ENCODE results near the gene PTPRT. TPM values are rescaled to one million over a fixed set of nuclear protein-coding genes. Genes with fewer than 3 reads are reported as not detected.

The PTPRT gene
- total RNA-seq, 1 experiment from 2014 or later, result not detected

DNA sequence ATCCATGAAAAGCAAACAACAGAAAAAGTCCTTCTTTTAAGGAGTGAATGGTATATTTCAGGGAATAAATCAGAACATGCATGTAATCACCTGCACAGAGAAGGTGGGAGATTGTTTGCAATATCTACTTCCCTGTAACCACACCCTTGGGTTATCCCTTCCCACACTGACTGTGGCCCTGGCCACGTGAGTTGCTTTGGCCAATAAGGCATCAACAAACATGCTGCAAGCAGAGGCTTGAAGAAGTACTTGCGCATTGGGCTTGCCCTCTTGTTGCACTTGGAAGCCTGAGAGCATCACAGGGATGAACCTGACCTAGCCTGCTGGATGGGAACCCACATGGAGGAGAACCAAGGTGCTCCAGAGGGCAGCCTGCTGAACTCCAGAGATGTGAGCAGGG is 208.5 kb downstream of the PTPRT start:
- intact Hi-C loops (cut with micrococcal nuclease; ENCODE audit: unreplicated experiment), result no loop called here
- no TSS peak for BruUV-seq (replicated peaks)
- no peak overlapping the region for H3K27ac ChIP-seq (ENCODE audit: low read depth, low read length, poor library complexity, severe bottlenecking)
- ChIA-PET CTCF (no interaction called here), POLR2A (ENCODE audit: low non-redundant PET) (no interaction called here)
- H3K36me3 ChIP-seq (ENCODE audit: insufficient read depth, low read length, poor library complexity, severe bottlenecking), result no peaks in the 10 kb centered on the region
- no peaks in the 10 kb centered on the region for H3K4me1 ChIP-seq (ENCODE audit: insufficient read depth, low read length, poor library complexity, severe bottlenecking)
- DNase-seq (ENCODE audit: low spot score), result no peak
- H3K9me3 ChIP-seq (ENCODE audit: low read depth, low read length, poor library complexity, severe bottlenecking), result no peaks in the 10 kb centered on the region
- no peak overlapping the region for H3K4me3 ChIP-seq (ENCODE audit: low read depth, low read length, poor library complexity, severe bottlenecking)
- peaks cover 17% of the 10 kb centered on the region for H3K27me3 ChIP-seq (replicated peaks; ENCODE audit: insufficient read depth, low read depth, low read length, poor library complexity)
- TF ChIP-seq EZH2 (IDR thresholded peaks at IDR 0.05; ENCODE audit: borderline replicate concordance, low read depth, low read length, poor library complexity, severe bottlenecking), result no peak
- TF ChIP-seq, protein P1, sequence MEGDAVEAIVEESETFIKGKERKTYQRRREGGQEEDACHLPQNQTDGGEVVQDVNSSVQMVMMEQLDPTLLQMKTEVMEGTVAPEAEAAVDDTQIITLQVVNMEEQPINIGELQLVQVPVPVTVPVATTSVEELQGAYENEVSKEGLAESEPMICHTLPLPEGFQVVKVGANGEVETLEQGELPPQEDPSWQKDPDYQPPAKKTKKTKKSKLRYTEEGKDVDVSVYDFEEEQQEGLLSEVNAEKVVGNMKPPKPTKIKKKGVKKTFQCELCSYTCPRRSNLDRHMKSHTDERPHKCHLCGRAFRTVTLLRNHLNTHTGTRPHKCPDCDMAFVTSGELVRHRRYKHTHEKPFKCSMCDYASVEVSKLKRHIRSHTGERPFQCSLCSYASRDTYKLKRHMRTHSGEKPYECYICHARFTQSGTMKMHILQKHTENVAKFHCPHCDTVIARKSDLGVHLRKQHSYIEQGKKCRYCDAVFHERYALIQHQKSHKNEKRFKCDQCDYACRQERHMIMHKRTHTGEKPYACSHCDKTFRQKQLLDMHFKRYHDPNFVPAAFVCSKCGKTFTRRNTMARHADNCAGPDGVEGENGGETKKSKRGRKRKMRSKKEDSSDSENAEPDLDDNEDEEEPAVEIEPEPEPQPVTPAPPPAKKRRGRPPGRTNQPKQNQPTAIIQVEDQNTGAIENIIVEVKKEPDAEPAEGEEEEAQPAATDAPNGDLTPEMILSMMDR (conservative IDR thresholded peaks at IDR 0.05; ENCODE audit: low read depth, low read length), result no peak

DNA sequence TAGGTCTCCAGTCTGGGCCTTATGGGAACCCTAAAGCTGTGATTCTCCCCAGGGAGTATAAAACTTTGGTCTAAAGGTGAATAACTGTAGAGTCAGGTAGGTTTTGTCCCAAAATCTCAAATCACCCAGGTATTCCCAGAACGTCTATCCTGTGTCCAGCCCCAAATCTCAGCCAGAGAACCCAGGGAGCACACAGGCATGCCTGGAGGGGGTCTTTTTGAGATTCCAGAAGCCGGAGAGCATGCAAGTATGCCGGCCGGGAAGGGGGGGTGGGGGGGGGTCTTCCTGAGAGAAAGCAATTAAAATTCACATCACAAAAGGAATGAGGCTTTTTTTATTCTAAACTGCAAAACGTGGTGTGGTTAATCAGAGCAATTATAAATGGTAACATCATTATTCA is 210.0 kb downstream of the PTPRT start:
- no peaks in the 10 kb centered on the region for H3K36me3 ChIP-seq (ENCODE audit: insufficient read depth, low read length, poor library complexity, severe bottlenecking)
- ChIA-PET POLR2A (ENCODE audit: low non-redundant PET) (no interaction called here), CTCF (interaction anchor here (0.6 kb wide), 1 partner anchor 431 kb away, joined by 4 read pairs; no protein-coding TSS in a partner anchor)
- BruUV-seq (replicated peaks), result no TSS peak
- TF ChIP-seq, protein P1 (conservative IDR thresholded peaks at IDR 0.05; ENCODE audit: low read depth, low read length), result no peak
- TF ChIP-seq EZH2 (IDR thresholded peaks at IDR 0.05; ENCODE audit: borderline replicate concordance, low read depth, low read length, poor library complexity, severe bottlenecking), result no peak
- intact Hi-C loops (cut with micrococcal nuclease; ENCODE audit: unreplicated experiment), result no loop called here
- H3K4me3 ChIP-seq (ENCODE audit: low read depth, low read length, poor library complexity, severe bottlenecking), result no peak overlapping the region
- H3K27ac ChIP-seq (ENCODE audit: low read depth, low read length, poor library complexity, severe bottlenecking), result no peak overlapping the region
- no peaks in the 10 kb centered on the region for H3K9me3 ChIP-seq (ENCODE audit: low read depth, low read length, poor library complexity, severe bottlenecking)
- peaks cover 24% of the 10 kb centered on the region for H3K27me3 ChIP-seq (replicated peaks; ENCODE audit: insufficient read depth, low read depth, low read length, poor library complexity)
- no peaks in the 10 kb centered on the region for H3K4me1 ChIP-seq (ENCODE audit: insufficient read depth, low read length, poor library complexity, severe bottlenecking)
- DNase-seq (ENCODE audit: low spot score), result no peak

GRCh38 chr20:42978184-42978974 is 211.3 kb downstream of the PTPRT start:
- intact Hi-C loops (cut with micrococcal nuclease; ENCODE audit: unreplicated experiment), result no loop called here
- no TSS peak for BruUV-seq (replicated peaks)
- DNase-seq (ENCODE audit: low spot score), result no peak
- no peak overlapping the region for H3K27ac ChIP-seq (ENCODE audit: low read depth, low read length, poor library complexity, severe bottlenecking)
- ChIA-PET CTCF (no interaction called here), POLR2A (ENCODE audit: low non-redundant PET) (no interaction called here)
- no peaks in the 10 kb centered on the region for H3K4me1 ChIP-seq (ENCODE audit: insufficient read depth, low read length, poor library complexity, severe bottlenecking)
- no peaks in the 10 kb centered on the region for H3K9me3 ChIP-seq (ENCODE audit: low read depth, low read length, poor library complexity, severe bottlenecking)
- H3K27me3 ChIP-seq (replicated peaks; ENCODE audit: insufficient read depth, low read depth, low read length, poor library complexity), result peaks cover 28% of the 10 kb centered on the region
- H3K36me3 ChIP-seq (ENCODE audit: insufficient read depth, low read length, poor library complexity, severe bottlenecking), result no peaks in the 10 kb centered on the region
- H3K4me3 ChIP-seq (ENCODE audit: low read depth, low read length, poor library complexity, severe bottlenecking), result no peak overlapping the region
- TF ChIP-seq, protein P1 (conservative IDR thresholded peaks at IDR 0.05; ENCODE audit: low read depth, low read length), result no peak
- no peak for TF ChIP-seq EZH2 (IDR thresholded peaks at IDR 0.05; ENCODE audit: borderline replicate concordance, low read depth, low read length, poor library complexity, severe bottlenecking)
